Bronchus fibroblast of lung (primary cell): ENCODE results near the gene ZNF140. TPM values are rescaled to one million over a fixed set of nuclear protein-coding genes. Genes with fewer than 3 reads are reported as not detected.

ENCODE experiments used
- total RNA-seq: library from RNA; depleted of rRNA; stranded (reverse); fragments of >200 nt; gene quantifications from 2 replicates; pipeline ENCODE4 v1.2.3, GENCODE V29; 2015

The ZNF140 gene
- total RNA-seq, result 6.7 and 8.9 TPM in 2 replicates

GRCh38 chr12:133080368-133081158 is at the start of gene ZNF140:
TSS of gene ZNF140 (plus strand) at chr12:133080923. CDS start at chr12:133081321, 398 bp downstream.

GRCh38 chr12:133037207-133038005 is 43.3 kb upstream of the ZNF140 start, which contains the start of gene ZNF84:
TSS of gene ZNF84 (plus strand) at chr12:133037509. CDS start at chr12:133041468, 3,959 bp downstream.

GRCh38 chr12:133130038-133130807 is 49.5 kb downstream of the ZNF140 start, which contains the start of the genes ZNF10 and ZNF891:
TSS of gene ZNF10 (plus strand) at chr12:133130627. CDS start at chr12:133144493, 13,866 bp downstream.
TSS of gene ZNF891 (minus strand) at chr12:133130274. CDS start at chr12:133121918, 8,356 bp downstream.

Other genes starting within 250 kb of the ZNF140 start
- gene CHFR, start 193.3 kb upstream of the ZNF140 start, total RNA-seq, result 23.7 and 27.4 TPM in 2 replicates
- gene ZNF605, start 124.6 kb upstream of the ZNF140 start, total RNA-seq, result 1.5 and 1.9 TPM in 2 replicates
- 4.8 and 4.9 TPM in 2 replicates for gene ZNF26, start 94.6 kb upstream of the ZNF140 start, total RNA-seq
- gene ZNF84, start 43.4 kb upstream of the ZNF140 start, total RNA-seq, result 6.4 and 8.4 TPM in 2 replicates
- 0.30 and 0.34 TPM in 2 replicates for gene ZNF891, start 49.4 kb downstream of the ZNF140 start, total RNA-seq
- 1.2 and 2.1 TPM in 2 replicates for gene ZNF10, start 49.7 kb downstream of the ZNF140 start, total RNA-seq
- gene ZNF268, start 100.6 kb downstream of the ZNF140 start, total RNA-seq, result 9.7 and 16.0 TPM in 2 replicates
- gene ANHX, start 155.0 kb downstream of the ZNF140 start, total RNA-seq, result not detected in 2 replicates